B cell (primary cell): ENCODE data around the gene GNB3. TPM values are rescaled to one million over a fixed set of nuclear protein-coding genes. Genes with fewer than 3 reads are reported as not detected.
A peak's percentile ranks its signal among the peaks of the same experiment; 100 is the strongest.

Source experiments
- ATAC-seq: fragments of 200-7000 bp; cut with Tn5 transposase; one replicate; pipeline ENCODE4 v1.10.0; 2021; ENCODE audit warnings: low read depth, mild to moderate bottlenecking, moderate number of reproducible peaks, moderate library complexity
- CTCF ChIA-PET: fragments of 350-600 bp; sonication (Branson Sonifier 250); formaldehyde crosslinking; loops from one replicate; lab custom pipeline; 2021; ENCODE audit warnings: antibody characterized with exemption, inconsistent platforms; lab: Charles Lee
- POLR2A ChIA-PET: fragments of 350-600 bp; sonication (Branson Sonifier 250); formaldehyde crosslinking; loops from one replicate; lab custom pipeline; 2021; ENCODE audit warnings: antibody characterized with exemption; lab: Charles Lee
- DNase-seq: peaks from one replicate; pipeline ENCODE4 v3.0.0; 2013
- H2AFZ ChIP-seq: 2 replicates; pipeline ENCODE4 v1.6.1; 2012; ENCODE audit warnings: mild to moderate bottlenecking, low read depth, low read length; ENCODE audit not compliant: insufficient read depth, poor library complexity, severe bottlenecking
- H3K27ac ChIP-seq, 2 donors: 1 replicate in 1 of 2; 2 replicates in 1 of 2; pipeline ENCODE4 v1.5.1; 2012 to 2013; ENCODE audit warnings: low read length in 2 of 2, mild to moderate bottlenecking in 2 of 2, moderate library complexity in 1 of 2
- H3K27me3 ChIP-seq, 4 experiments: fragments of 200-600 bp in 1 of 4; sonication (generic) in 1 of 4; replicated peaks in 1 of 4; 1 replicate in 2 of 4; 2 replicates in 2 of 4; pipeline versions ENCODE4 v1.6.1 to v1.7.0; 2013 to 2016; ENCODE audit warnings: low read length in 3 of 4, mild to moderate bottlenecking in 2 of 4, mixed read lengths in 1 of 4, moderate library complexity in 1 of 4; ENCODE audit not compliant: insufficient read depth in 4 of 4, control insufficient read depth in 3 of 4; ENCODE audit errors: control extremely low read depth in 1 of 4
- H3K36me3 ChIP-seq, 2 experiments: replicated peaks in 1 of 2; 1 replicate in 1 of 2; 2 replicates in 1 of 2; pipeline versions ENCODE4 v1.6.1 to v1.7.1; 2013; ENCODE audit warnings: low read length in 1 of 2; ENCODE audit not compliant: insufficient read depth in 2 of 2, control insufficient read depth in 1 of 2; ENCODE audit errors: control extremely low read depth in 1 of 2, extremely low read depth in 1 of 2
- H3K4me1 ChIP-seq, 2 donors: fragments of 200-600 bp in 1 of 2; sonication (generic) in 1 of 2; 1 replicate in 1 of 2; 2 replicates in 1 of 2; pipeline versions ENCODE4 v1.5.1 to v1.6.1; 2013 to 2017; ENCODE audit warnings: low read length in 2 of 2; ENCODE audit not compliant: control insufficient read depth in 2 of 2, insufficient read depth in 2 of 2
- H3K4me2 ChIP-seq: replicated peaks from 2 replicates; pipeline ENCODE3; 2012; ENCODE audit warnings: mild to moderate bottlenecking, low read depth, low read length; ENCODE audit not compliant: poor library complexity, severe bottlenecking
- H3K4me3 ChIP-seq, 5 experiments: fragments of 200-600 bp in 1 of 5; sonication (generic) in 1 of 5; 1 replicate in 3 of 5; 2 replicates in 2 of 5; pipeline versions ENCODE4 v1.5.1 to v1.7.0; 2011 to 2016; ENCODE audit warnings: low read length in 4 of 5, mild to moderate bottlenecking in 4 of 5, low read depth in 2 of 5, control low read depth in 1 of 5, moderate library complexity in 1 of 5; ENCODE audit not compliant: insufficient read depth in 1 of 5; ENCODE audit errors: control extremely low read depth in 1 of 5, extremely low read depth in 1 of 5
- H3K79me2 ChIP-seq: fragments of 200-600 bp; sonication (generic); one replicate; pipeline ENCODE4 v1.6.0; 2016; ENCODE audit warnings: low read length; ENCODE audit not compliant: control insufficient read depth, insufficient read depth
- H3K9ac ChIP-seq: fragments of 200-600 bp; sonication (generic); 2 replicates; pipeline ENCODE4 v1.6.1; 2017; ENCODE audit warnings: mild to moderate bottlenecking, low read length, moderate library complexity
- H3K9me3 ChIP-seq, 3 donors: one replicate each; pipeline versions ENCODE4 v1.6.1 to v1.7.1; 2013; ENCODE audit warnings: low read length in 2 of 3; ENCODE audit not compliant: control insufficient read depth in 2 of 3, insufficient read depth in 1 of 3; ENCODE audit errors: control extremely low read depth in 1 of 3
- H4K20me1 ChIP-seq: 2 replicates; pipeline ENCODE4 v1.6.0; 2012; ENCODE audit warnings: mild to moderate bottlenecking, low read length; ENCODE audit not compliant: insufficient read depth, control insufficient read depth, poor library complexity, severe bottlenecking
- H3K27ac Mint-ChIP-seq: one replicate; pipeline ENCODE4 v1.8.0; 2021; ENCODE audit warnings: mixed read lengths
- H3K27me3 Mint-ChIP-seq: one replicate; pipeline ENCODE4 v1.8.0; 2021; ENCODE audit warnings: mixed read lengths
- H3K4me1 Mint-ChIP-seq: one replicate; pipeline ENCODE4 v1.8.0; 2021; ENCODE audit warnings: mixed read lengths
- H3K4me3 Mint-ChIP-seq: one replicate; pipeline ENCODE4 v1.8.0; 2021; ENCODE audit warnings: mixed read lengths
- H3K9me3 Mint-ChIP-seq: one replicate; pipeline ENCODE4 v1.8.0; 2022; ENCODE audit warnings: mixed read lengths; ENCODE audit not compliant: insufficient read depth
- CTCF ChIP-seq: fragments of 200-600 bp; IDR thresholded peaks from one replicate; pipeline ENCODE4 v1.8.0; 2022; ENCODE audit warnings: antibody characterized with exemption, mild to moderate bottlenecking
- EZH2 ChIP-seq: IDR thresholded peaks from 2 replicates; pipeline ENCODE4 v1.6.1; 2012; ENCODE audit warnings: borderline replicate concordance, low read depth, mild to moderate bottlenecking, moderate library complexity, low read length; ENCODE audit not compliant: insufficient read depth, poor library complexity, severe bottlenecking
- WGBS: methylation state at CpG from one replicate; pipeline ENCODE4 v1.1.5; 2013; ENCODE audit warnings: missing lambda C conversion rate; ENCODE audit not compliant: insufficient coverage; 5-methylcytosine and 5-hydroxymethylcytosine counted together
- intact Hi-C: fragments of 100-400 bp; cut with micrococcal nuclease; formaldehyde crosslinking; loops from one replicate; pipeline ENCODE4 v1.10.0; 2022
- polyA plus RNA-seq: library from polyadenylated mRNA; depleted of rRNA; stranded (reverse); fragments of >200 nt; gene quantifications from 2 replicates; pipeline ENCODE4 v1.2.3, GENCODE V29; 2012
- total RNA-seq, 2 donors: library from RNA; stranded (reverse); fragments of 120-200 nt in 1 of 2; gene quantifications; 1 replicate in 1 of 2; 2 replicates in 1 of 2; pipeline versions ENCODE4 v1.2.3 to v1.2.4, GENCODE V29; 2013 to 2022

GNB3 gene
- total and polyA plus RNA-seq, 2 donors (not counting 1 experiment from before 2014, with no cell fraction given) = 0.27 to 0.49 TPM

GRCh38 chr12:6827982-6828780 lies 12.5 kb upstream of the GNB3 start, which contains the start of gene P3H3:
TSS of gene P3H3 (plus strand) at chr12:6828407. CDS start at chr12:6828441, 34 bp downstream.
- H3K9ac ChIP-seq = peak within 1 kb of the TSS; percentile 80
- Mint-ChIP-seq H3K27ac (peak within 1 kb of the TSS; percentile 59), H3K4me1 (peaks cover 21% of the 10 kb centered on the region), H3K4me3 (peak within 1 kb of the TSS; percentile 93), H3K27me3 (peaks cover 77% of the 10 kb centered on the region), H3K9me3 (no peaks in the 10 kb centered on the region)
- no peaks in the 10 kb centered on the region for H3K79me2 ChIP-seq
- intact Hi-C loops = no loop called here
- H3K27me3 ChIP-seq = peaks cover 0 to 72% (median 34%) of the 10 kb centered on the region in 4 experiments
- ATAC-seq (peak; percentile 19), DNase-seq (no peak)
- H2AFZ ChIP-seq = peak within 1 kb of the TSS; percentile 91
- H3K27ac ChIP-seq = peak within 1 kb of the TSS in 1 of 2 donors; percentile 41
- H4K20me1 ChIP-seq = peaks cover 11% of the 10 kb centered on the region
- CTCF ChIA-PET = interaction anchor here (0.6 to 6.2 kb wide), 8 partner anchors 8 to 354 kb away, joined by 3 to 31 read pairs (median 4); partner anchors contain the start of genes CDCA3, MLF2, SPSB2 and USP5
- peak within 1 kb of the TSS; percentile 26 to 73 (median 58) for H3K4me3 ChIP-seq
- POLR2A ChIA-PET = interaction anchor here (0.7 to 1.3 kb wide), 3 partner anchors 54 to 104 kb away, joined by 3 read pairs; partner anchors contain the start of genes COPS7A and MLF2
- peak within 1 kb of the TSS; percentile 100 for H3K4me2 ChIP-seq
- H3K36me3 ChIP-seq = no peaks in the 10 kb centered on the region
- peaks cover 0 to 13% (median 0%) of the 10 kb centered on the region in 3 donors for H3K9me3 ChIP-seq
- peaks cover 23 to 29% of the 10 kb centered on the region in 2 donors for H3K4me1 ChIP-seq
- TF ChIP-seq EZH2 = no peak
- TF ChIP-seq CTCF = no peak
- WGBS = under 1% methylated on average over 53 of the region's 60 CpGs
